ENCODE data around the gene DCUN1D4.

DCUN1D4 gene

GRCh38 chr4:51844153-51845054 lies 1.5 kb downstream of the DCUN1D4 start:
- no peak for TF ChIP-seq CTCF (IDR thresholded peaks at IDR 0.05; ENCODE audit: borderline replicate concordance, insufficient read depth, low read depth, low read length)
- peak overlapping the region; percentile 61 for H3K4me3 ChIP-seq (ENCODE audit: low read depth, low read length)

GRCh38 chr4:51845055-51845426 lies 2.1 kb downstream of the DCUN1D4 start:
- H3K4me3 ChIP-seq (ENCODE audit: low read depth, low read length): peak overlapping the region; percentile 61
- no peak for TF ChIP-seq CTCF (IDR thresholded peaks at IDR 0.05; ENCODE audit: borderline replicate concordance, insufficient read depth, low read depth, low read length)

GRCh38 chr4:51845711-51846110 lies 2.8 kb downstream of the DCUN1D4 start:
- H3K4me3 ChIP-seq (ENCODE audit: low read depth, low read length): no peak overlapping the region
- no peak for TF ChIP-seq CTCF (IDR thresholded peaks at IDR 0.05; ENCODE audit: borderline replicate concordance, insufficient read depth, low read depth, low read length)

GRCh38 chr4:51849430-51849829 lies 6.5 kb downstream of the DCUN1D4 start:
- no peak for TF ChIP-seq CTCF (IDR thresholded peaks at IDR 0.05; ENCODE audit: borderline replicate concordance, insufficient read depth, low read depth, low read length)
- H3K4me3 ChIP-seq (ENCODE audit: low read depth, low read length): no peak overlapping the region

- TF ChIP-seq CTCF (IDR thresholded peaks at IDR 0.05; ENCODE audit: borderline replicate concordance, insufficient read depth, low read depth, low read length): no peak
- H3K4me3 ChIP-seq (ENCODE audit: low read depth, low read length): no peak overlapping the region
Measured at GRCh38 chr4:51850294-51850693, 7.3 kb downstream of the DCUN1D4 start.

GRCh38 chr4:51851090-51851936 lies 8.4 kb downstream of the DCUN1D4 start:
- no peak overlapping the region for H3K4me3 ChIP-seq (ENCODE audit: low read depth, low read length)
- no peak for TF ChIP-seq CTCF (IDR thresholded peaks at IDR 0.05; ENCODE audit: borderline replicate concordance, insufficient read depth, low read depth, low read length)

Measured in GM12875 (cell line).